Measurements from ENCODE around the gene A3GALT2. TPM values are rescaled to one million over a fixed set of nuclear protein-coding genes. Genes with fewer than 3 reads are reported as not detected.

Gene A3GALT2
- total RNA-seq, 1 donor from 2014 or later = not detected

DNA sequence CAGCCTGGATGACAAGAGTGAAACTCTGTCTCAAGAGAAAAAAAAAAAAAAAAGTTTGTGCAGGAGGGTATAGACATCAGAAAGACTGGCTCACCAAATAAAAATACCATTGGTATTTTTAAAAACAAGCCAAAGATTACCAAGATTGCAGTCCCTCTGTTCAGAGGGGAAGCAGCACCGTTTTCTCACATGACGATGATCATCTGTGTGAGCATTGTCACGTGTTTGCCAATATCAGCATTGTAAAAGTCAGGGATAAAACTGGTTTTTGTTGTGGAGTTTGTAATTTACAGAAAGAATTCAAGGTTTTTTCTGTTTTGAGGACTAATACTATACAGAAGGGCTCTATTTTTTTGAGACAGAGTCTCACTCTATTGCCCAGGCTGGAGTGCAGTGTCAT, 38.1 kb downstream of the A3GALT2 start:
- ATAC-seq (no peak), DNase-seq (ENCODE audit: low spot score) (no peak)
- intact Hi-C loops (cut with DNase I) = no loop called here

DNA sequence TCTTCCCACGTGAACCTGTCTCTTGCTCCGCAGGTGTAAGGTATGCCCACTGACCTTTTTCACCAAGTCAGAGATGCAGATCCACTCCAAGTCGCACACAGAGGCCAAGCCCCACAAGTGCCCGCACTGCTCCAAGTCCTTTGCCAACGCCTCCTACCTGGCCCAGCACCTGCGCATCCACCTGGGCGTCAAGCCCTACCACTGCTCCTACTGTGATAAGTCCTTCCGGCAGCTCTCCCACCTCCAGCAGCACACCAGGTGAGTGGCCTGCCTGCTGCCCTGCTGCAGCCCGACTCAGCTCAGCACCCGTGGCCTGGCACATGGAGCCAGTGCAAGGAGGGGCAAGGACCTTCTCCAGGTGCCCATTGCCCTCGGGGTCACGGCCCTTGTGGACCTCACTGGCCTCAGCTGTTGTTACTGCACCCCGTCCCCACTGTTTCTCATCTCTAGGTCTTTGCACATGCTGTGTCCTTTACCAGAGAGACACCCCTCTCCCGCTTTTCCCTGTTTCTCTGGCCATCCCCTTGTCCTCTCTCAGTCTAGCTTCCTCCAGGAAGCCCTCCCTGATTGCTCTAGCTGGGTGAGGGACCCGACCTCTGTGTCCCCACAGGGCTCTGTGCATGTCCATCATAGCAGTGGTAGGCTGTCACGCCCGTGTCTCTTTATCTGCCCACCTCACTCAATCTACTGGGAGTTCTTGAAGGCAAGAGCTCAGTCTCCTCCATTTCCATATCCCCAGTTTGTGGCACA, 39.2 kb downstream of the A3GALT2 start:
- intact Hi-C loops (cut with DNase I) = no loop called here
- DNase-seq (ENCODE audit: low spot score) (no peak), ATAC-seq (no peak)

DNA sequence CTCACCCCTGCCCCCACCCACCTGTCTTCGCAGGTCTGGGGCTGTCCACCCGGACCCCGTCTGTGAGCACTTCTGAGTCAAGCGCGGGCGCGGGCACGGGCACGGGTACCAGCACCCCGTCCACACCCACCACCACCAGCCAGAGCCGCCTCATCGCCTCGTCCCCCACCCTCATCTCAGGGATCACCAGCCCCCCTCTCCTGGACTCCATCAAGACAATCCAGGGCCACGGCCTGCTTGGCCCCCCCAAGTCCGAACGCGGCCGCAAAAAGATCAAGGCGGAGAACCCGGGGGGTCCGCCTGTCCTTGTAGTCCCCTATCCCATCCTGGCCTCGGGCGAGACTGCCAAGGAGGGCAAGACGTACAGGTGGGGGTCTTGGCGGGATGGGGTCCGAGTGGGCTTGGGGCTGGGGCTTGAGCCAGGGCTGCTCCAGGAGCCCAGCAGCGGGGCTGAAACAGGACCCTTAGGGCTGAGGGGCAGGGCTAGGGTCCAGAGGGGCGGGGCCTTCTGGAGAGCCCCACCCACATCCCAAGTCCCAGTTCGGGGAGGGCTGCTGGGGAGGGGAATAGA, 40.7 kb downstream of the A3GALT2 start:
- no peak for DNase-seq (ENCODE audit: low spot score)
- peak; percentile 34 for ATAC-seq
- intact Hi-C loops (cut with DNase I) = no loop called here

DNA sequence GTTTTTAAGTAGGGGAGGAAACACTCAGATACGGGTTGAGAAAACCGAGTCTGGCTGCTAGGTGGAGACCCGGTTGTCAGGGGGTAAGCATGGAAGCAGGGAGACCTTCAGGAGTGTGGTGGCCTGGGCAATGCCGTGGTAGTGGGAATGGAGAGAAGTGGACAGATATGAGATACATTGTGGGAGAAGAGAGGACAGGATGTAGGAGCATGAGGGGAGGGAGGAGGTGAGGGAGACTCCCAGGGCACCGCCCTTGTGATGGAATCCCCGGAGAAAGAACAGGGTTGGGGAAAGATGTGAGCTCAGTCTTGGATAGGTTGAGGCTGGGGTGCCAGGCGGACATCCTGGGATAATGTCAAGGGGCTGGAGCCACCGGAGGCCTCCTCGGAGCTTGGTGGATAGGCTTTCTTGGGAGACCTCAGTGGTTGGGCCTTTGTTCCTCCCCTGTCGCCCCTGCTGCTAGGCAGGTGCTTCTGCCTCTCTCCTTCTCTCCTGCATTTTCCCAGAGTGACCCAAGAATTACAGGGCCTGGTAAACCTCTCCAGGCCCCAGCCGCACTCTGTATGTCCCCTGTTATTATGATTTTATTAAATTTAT, 43.3 kb downstream of the A3GALT2 start:
- ATAC-seq = no peak
- intact Hi-C loops (cut with DNase I) = no loop called here
- no peak for DNase-seq (ENCODE audit: low spot score)

DNA sequence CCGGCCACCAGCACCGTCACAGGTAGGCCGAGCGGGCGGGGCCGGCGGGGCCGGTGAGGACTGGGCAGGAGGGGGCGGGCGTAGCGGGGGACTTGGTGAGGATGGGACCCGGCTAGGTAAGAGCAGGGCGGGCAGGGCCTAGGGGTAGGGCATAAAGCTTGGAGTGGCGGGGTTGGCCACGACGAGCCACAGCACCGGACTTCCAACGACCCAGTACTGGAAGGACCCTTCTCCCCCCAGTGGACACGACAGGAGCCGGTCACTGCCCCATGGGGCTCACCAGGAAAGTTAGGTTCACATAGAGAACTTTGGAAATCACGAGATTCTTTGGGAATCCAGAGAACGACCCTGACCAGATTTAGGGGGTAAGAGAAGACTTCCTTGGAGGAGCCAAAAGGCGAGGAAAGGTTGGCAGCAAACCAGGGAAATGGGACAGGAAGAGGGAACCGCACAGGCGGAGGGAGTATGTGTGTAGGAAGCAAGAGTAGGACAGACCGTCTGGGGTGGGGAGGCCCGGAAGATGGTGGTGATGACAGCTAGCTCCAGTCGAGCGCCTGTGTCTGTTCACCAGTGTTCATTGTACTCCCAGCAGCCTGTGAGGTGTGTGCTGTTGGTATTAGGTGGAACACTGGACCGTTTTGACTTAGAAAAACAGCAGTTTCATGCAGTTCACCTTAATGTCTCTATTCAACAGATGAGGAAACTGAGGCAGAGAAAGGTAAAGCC, 44.2 kb downstream of the A3GALT2 start:
- no peak for ATAC-seq
- no peak for DNase-seq (ENCODE audit: low spot score)

DNA sequence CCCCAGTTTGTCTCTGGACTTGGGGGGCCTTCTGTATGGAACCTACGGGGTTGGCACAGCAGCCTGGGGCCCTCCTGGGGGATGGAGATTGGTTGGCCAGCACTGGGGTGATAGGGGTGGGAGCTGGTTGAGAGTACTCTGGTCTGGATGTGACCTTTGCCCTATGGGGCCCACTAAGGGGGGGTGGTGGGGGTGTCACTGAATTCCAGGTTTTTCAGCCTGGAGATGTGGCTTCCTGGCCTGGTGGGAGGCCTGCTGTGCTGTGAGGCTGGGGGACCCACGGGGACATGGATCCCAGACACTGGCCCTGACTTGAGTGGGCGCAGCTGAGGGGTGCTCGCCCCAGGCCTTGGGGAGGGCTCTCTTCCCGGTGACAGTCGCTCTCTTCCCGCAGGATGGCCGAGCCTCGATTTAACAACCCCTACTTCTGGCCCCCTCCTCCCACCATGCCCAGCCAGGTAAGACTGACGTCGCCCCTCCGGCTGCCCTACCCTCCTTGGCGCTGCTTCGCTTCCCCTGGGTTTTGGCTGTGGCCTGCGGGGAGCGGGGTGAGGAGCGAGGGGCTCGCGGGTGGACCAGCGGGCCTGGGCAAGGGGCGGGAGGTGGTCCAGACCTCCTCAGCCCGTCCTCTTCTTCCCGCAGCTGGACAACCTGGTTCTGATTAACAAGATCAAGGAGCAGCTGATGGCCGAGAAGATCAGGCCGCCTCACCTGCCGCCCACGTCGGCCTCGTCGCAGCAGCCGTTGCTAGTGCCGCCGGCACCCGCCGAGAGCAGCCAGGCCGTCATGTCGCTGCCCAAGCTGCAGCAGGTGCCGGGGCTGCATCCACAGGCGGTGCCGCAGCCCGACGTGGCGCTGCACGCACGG, 45.0 kb downstream of the A3GALT2 start:
- intact Hi-C loops (cut with DNase I) = no loop called here
- ATAC-seq = no peak
- peak; percentile 38 for DNase-seq (ENCODE audit: low spot score)

More for the DNA sequence above, 44.2 kb downstream of the A3GALT2 start:
- intact Hi-C loops (cut with DNase I) = no loop called here

DNA sequence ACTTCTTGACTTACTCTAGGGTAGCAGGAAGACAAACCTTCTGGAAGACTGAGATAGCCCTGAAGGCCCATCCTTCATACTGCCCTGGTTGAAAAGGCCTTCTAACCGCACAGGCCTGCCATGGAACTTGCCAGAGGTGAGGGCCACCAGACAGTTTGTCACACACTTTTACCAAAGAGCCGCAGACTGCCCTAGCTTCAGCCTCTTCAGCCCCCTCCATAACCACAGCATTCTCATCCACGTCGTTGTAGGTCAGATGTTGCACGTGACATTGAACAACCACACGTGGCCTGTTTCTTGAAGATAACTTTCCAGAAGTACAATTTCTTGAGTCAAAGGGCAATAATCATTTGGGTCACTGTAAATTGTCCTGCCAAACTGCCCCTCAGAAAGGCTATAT, 45.7 kb downstream of the A3GALT2 start:
- no peak for ATAC-seq
- intact Hi-C loops (cut with DNase I) = no loop called here
- DNase-seq (ENCODE audit: low spot score) = peak; percentile 35

DNA sequence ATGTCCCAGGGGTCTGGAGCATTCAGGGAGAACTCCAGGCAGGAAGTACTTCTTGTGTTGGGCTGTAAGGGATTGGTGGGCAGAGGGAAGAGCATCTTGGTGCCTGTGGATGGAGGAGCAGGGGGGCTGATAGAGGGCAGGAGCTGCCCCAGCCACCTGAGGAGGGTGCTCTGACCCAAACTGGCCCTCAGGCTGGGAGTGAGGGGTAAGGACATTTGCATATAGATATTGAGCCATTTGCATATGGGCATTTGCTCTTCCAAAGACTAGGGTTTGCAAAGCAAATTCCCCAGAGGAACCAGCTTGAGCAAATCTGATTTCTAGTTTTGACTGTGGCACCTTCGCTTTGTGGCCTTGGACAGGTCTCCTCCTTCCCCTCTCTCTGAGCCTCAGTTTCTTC, 46.5 kb downstream of the A3GALT2 start:
- intact Hi-C loops (cut with DNase I) = no loop called here
- ATAC-seq (no peak), DNase-seq (ENCODE audit: low spot score) (peak; percentile 2)

DNA sequence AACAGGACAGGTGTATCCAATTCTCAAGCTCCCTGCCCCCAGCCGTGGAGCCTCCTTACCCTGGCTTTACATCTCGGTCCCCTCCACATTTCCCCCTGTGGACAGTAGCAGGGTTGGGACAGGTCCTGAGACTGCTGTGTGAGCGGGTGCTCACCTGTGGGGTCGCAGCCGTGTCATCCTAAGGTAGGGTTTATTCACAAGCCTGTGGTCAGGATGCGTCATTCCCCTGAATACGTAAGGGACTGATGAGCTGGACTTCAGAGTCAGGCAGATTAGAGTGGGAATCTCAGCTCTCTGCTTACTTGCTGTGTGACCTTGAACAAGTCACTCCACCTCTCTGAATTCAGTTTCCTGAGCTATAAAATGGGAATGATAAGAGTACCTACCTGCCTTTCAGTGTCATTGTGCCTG, 46.9 kb downstream of the A3GALT2 start:
- DNase-seq (ENCODE audit: low spot score) (peak; percentile 21), ATAC-seq (no peak)
- intact Hi-C loops (cut with DNase I) = no loop called here

DNA sequence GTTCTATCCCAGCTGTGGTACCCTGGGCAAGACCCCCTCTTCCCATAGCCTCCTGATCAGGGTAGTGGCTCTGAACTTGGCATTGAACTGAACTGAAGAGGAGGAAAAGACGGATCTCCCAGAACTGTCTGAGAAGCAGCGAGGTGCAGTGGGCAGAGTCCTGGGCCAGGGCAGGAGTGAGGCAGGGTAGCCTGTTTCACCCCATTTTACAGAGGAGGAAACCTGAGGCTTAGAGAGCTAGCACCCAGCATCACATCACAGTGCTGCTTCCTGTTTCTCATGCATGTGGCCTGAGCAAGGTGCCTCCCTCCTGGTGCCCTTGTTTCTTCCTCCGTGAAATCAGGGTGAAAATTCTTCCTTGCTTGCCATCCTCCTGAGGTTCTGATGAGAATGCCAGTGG, 47.5 kb downstream of the A3GALT2 start:
- intact Hi-C loops (cut with DNase I) = no loop called here
- ATAC-seq (no peak), DNase-seq (ENCODE audit: low spot score) (peak; percentile 12)

DNA sequence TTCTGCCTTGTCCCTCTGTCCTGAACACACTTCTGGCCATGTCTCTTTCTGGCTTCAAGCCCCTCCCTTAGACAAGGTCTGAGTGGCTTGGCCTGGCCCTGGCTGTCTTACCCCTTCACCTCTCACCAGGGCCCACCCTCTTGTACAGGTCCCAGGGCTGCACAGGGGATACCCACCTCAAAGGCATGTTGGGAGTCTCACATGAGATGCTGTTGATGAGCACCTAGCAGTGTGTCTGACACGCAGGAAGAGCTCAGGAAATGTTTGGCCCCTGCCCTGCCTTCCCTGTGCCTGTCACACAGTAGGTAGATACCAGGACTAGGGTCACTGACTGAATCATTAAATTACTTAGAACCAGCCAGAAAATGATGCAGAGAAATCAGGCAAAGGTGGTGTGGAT, 48.0 kb downstream of the A3GALT2 start:
- no peak for ATAC-seq
- intact Hi-C loops (cut with DNase I) = no loop called here
- DNase-seq (ENCODE audit: low spot score) = peak; percentile 27

DNA sequence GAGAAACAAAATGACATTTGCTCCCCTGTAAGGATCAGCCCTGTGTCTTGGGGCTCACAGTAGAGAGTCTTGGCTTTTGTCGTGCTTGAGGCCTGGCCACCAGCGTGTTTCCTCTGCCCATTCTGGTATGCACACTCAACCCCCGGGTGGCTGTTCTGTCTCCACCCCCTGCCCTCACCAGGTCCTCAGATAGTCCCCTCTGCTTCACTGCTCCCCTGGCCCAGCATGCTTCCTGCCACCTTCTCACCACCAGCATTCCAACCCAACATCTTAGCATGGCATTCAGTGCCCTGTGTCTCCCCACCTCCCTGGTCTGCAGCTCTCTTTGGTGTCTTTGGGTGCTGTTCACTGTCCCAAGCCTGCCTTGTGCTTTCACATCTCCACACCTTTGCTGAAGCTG, 48.4 kb downstream of the A3GALT2 start:
- DNase-seq (ENCODE audit: low spot score) = peak; percentile 49
- intact Hi-C loops (cut with DNase I) = no loop called here
- no peak for ATAC-seq

DNA sequence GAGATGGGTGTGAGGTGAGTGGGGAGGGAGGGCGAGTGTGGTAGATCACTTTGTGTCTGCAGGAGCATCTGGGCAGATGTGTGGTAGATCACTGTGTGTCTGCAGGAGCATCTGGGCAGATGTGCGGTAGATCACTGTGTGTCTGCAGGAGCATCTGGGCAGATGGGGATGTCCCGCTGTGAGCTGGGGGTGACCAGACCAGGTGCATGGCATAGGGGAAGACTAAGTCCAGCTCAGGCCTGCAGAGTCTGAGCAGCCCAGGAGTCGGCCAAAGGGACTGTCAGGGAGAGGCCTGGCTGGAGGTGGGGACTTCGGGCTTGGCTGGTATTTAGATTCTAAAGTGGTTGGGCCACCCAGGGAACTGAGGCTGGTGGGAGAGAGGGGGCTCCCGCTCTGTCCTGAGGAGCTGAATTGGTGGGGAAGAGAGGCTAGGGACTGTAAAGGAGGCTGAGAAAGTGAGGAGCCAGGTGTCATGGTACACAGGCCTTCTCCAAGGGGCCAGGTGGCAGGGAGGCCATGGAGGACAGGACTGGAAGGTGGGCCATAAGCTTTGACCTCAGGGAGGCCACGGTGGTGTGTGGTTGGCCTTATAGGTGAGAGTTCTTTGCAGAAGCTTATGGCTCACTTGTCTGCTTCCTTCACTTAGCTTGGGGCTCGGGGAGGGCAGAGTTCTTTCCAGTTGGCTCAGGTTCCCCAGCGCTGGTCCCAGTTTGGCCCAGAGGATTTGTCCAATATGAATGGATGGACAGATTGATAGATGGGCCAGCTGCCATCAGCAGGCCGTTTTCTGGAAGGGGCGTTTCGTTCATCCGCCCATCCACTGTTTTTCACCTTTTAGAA, 49.0 kb downstream of the A3GALT2 start:
- DNase-seq (ENCODE audit: low spot score) = peak; percentile 53
- intact Hi-C loops (cut with DNase I) = no loop called here
- no peak for ATAC-seq

DNA sequence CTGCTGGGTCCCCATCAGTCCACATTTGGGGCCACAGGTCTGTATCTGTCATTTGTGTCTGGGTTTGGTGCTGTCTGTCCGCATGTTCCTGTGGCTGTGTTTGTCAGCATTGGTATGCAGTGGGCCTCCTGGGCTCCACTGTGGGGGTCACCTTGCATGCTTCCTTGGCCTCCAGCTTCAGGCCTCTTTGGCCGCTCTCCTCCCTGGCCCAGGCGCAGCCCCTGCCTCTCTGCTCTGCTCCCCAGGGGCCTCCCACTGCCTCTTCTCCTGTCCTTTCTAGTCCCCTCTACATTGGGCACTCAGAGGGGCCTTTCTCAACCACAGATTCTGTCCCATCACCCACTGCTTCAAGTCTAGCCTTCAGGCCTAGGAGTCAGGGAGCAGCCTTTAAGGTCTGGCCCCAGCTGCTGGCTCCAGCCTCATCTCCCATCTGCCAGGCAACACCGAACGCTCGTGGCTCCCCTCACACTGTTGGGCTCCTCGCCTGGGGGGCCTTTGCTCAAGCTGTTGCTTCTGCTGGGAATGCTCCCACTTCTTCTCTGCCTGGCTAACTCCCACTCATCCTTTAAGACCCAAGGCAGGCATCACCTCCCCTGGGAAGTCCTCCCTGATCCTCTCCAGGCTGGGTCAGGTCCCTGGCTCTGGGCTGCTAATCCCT, 50.0 kb downstream of the A3GALT2 start:
- ATAC-seq (no peak), DNase-seq (ENCODE audit: low spot score) (no peak)
- intact Hi-C loops (cut with DNase I) = no loop called here

DNA sequence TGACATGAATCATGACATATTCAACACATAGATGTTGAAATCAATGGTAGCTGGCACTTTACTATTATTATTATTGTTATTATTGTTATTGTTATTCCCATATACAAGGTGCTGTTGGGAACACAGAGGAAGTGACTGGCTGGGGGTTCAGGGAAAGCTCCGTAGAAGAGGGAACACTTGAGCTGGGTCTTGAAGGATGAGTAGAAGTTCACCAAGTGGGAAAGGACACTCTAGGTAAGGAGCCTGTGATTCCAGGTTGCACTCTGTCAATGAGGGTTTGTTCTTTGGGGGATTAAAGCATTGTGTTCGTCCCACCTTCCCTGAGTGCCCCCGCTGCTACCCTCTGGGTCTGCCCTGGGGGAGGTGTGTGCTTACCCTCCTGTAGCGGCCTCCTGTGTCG, 50.5 kb downstream of the A3GALT2 start:
- intact Hi-C loops (cut with DNase I) = no loop called here
- ATAC-seq = no peak
- DNase-seq (ENCODE audit: low spot score) = no peak

DNA sequence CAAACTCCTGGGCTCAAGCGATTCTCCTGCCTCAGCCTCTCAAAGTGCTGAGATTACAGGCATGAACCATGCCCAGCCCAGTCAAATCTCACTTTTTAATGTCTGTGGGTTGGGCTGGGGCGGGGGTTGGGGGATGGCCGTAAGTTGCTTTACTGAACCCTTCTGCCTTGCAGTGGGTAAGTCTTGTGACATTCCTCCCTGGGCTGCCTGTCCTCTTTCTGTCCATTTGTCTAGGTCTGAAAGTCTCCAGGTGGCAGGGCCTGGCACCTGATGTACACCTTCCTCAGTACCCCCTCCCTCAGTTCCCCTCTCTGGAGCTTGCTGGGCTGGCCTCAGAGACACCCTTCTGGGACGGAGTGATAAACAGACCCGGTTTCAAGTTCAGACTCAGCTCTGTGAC, 51.3 kb downstream of the A3GALT2 start:
- intact Hi-C loops (cut with DNase I) = no loop called here
- ATAC-seq = no peak
- no peak for DNase-seq (ENCODE audit: low spot score)

DNA sequence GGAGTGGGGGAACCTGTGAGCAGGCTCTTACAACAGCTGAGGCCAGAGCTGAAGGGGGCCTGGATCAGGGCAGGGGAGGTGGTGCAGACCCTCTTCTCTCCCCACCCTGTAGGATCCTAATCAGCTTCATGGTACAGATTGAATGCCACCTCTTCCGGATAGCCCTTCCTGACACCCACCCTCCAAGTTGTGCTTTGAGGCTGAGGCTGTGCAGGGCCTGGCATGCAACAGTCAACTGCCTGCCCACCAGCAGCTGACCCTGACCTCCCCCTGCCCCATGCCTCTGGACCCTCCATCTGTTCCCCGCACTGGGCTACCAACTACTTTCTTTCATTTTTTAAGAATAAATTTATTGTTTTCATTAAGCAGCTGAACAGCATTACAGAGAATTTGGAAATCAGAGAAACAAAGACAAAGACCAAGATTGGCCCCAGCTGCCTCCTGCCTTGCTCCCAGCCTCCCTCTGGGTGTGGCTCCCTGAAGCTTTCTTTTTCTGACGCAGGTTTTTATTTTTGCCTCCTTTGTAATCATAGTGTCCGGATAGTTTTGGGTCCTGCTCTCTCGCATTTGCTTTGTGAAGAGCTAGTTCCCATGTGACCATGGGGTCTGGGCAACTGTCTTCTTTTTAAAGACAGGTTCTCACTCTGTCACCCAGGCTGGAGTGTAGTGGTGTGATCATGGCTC, 51.8 kb downstream of the A3GALT2 start:
- ATAC-seq (peak; percentile 71), DNase-seq (ENCODE audit: low spot score) (no peak)
- intact Hi-C loops (cut with DNase I) = no loop called here

Measured in sciatic nerve (tissue), 2 donors.